PC-3 (cell line): ENCODE measurements around the gene SLC26A11. TPM values are rescaled to one million over a fixed set of nuclear protein-coding genes. Genes with fewer than 3 reads are reported as not detected.

ENCODE experiments used
- ATAC-seq: fragments of 200-7000 bp; cut with Tn5 transposase; 2 replicates; pipeline ENCODE4 v1.9.1; 2020; ENCODE audit warnings: mild to moderate bottlenecking, moderate library complexity
- BruUV-seq: library from RNA; stranded (reverse); fragments of 400-500 nt; replicated peaks from 2 replicates; lab custom pipeline; 2021; lab: Mats Ljungman, UMichigan
- CTCF ChIA-PET: fragments of 300-600 bp; sonication (Branson Sonifier 250); formaldehyde crosslinking; loops from one replicate; lab custom pipeline; 2022; ENCODE audit warnings: antibody characterized with exemption; lab: Charles Lee
- POLR2A ChIA-PET: fragments of 300-600 bp; sonication (Branson Sonifier 250); formaldehyde crosslinking; loops from one replicate; lab custom pipeline; 2022; ENCODE audit warnings: antibody characterized with exemption; ENCODE audit not compliant: unreplicated experiment; lab: Charles Lee
- DNase-seq: peaks from one replicate; pipeline ENCODE4 v3.0.0-alpha.2; 2015
- H2AFZ ChIP-seq: fragments of 300-600 bp; sonication (generic); 2 replicates; pipeline ENCODE4 v1.6.0; 2016; ENCODE audit warnings: antibody characterized with exemption, low read length
- H3F3A ChIP-seq: fragments of 300-600 bp; sonication (generic); one replicate; pipeline ENCODE4 v1.6.0; 2017; ENCODE audit warnings: antibody characterized with exemption, low read length, control low read depth, mild to moderate bottlenecking; ENCODE audit not compliant: unreplicated experiment
- H3K27ac ChIP-seq: fragments of 300-600 bp; sonication (generic); 2 replicates; pipeline ENCODE4 v1.5.1; 2016; ENCODE audit warnings: mild to moderate bottlenecking, low read length
- H3K27me3 ChIP-seq: fragments of 300-600 bp; sonication (generic); 2 replicates; pipeline ENCODE4 v1.6.1; 2016; ENCODE audit warnings: low read length, mixed read lengths
- H3K36me3 ChIP-seq: fragments of 300-600 bp; sonication (generic); 2 replicates; pipeline ENCODE4 v1.6.1; 2016; ENCODE audit warnings: low read depth, mixed run types, low read length, mixed read lengths
- H3K4me1 ChIP-seq: fragments of 300-600 bp; sonication (generic); 2 replicates; pipeline ENCODE4 v1.5.1; 2016; ENCODE audit warnings: low read length; ENCODE audit not compliant: insufficient read depth
- H3K4me2 ChIP-seq: fragments of 300-600 bp; sonication (generic); 2 replicates; pipeline ENCODE4 v1.6.0; 2016; ENCODE audit warnings: low read length
- H3K4me3 ChIP-seq: fragments of 300-600 bp; sonication (generic); 2 replicates; pipeline ENCODE4 v1.5.1; 2016; ENCODE audit warnings: mild to moderate bottlenecking, low read length, mixed read lengths
- H3K79me2 ChIP-seq: fragments of 300-600 bp; sonication (generic); 2 replicates; pipeline ENCODE4 v1.6.1; 2017; ENCODE audit warnings: low read length, mixed read lengths
- H3K9ac ChIP-seq: fragments of 300-600 bp; sonication (generic); 2 replicates; pipeline ENCODE4 v1.6.0; 2016; ENCODE audit warnings: mild to moderate bottlenecking, low read length
- H3K9me2 ChIP-seq: fragments of 300-600 bp; sonication (generic); replicated peaks from 2 replicates; pipeline ENCODE4 v1.6.1; 2016; ENCODE audit warnings: mixed run types, low read length, mixed read lengths
- H3K9me3 ChIP-seq: fragments of 300-600 bp; sonication (generic); 2 replicates; pipeline ENCODE4 v1.6.1; 2016; ENCODE audit warnings: low read length, mixed read lengths
- H4K20me1 ChIP-seq: fragments of 300-600 bp; sonication (generic); 2 replicates; pipeline ENCODE4 v1.6.1; 2016; ENCODE audit warnings: low read length, mixed read lengths
- CTCF ChIP-seq: fragments of 300-600 bp; sonication (generic); conservative IDR thresholded peaks from 2 replicates; pipeline ENCODE4 v1.5.1; 2017; ENCODE audit warnings: antibody characterized with exemption, low read depth, mild to moderate bottlenecking, low read length
- EZH2 ChIP-seq: fragments of 300-600 bp; sonication (generic); IDR thresholded peaks from one replicate; pipeline ENCODE4 v1.6.1; 2017; ENCODE audit warnings: antibody characterized with exemption, mild to moderate bottlenecking, low read length; ENCODE audit not compliant: unreplicated experiment
- EZH2phosphoT487 ChIP-seq: fragments of 300-600 bp; sonication (generic); IDR thresholded peaks from 2 replicates; pipeline ENCODE4 v1.6.1; 2018; ENCODE audit warnings: mild to moderate bottlenecking, antibody characterized with exemption, low read length, borderline replicate concordance
- intact Hi-C: fragments of 100-400 bp; cut with micrococcal nuclease; formaldehyde crosslinking; loops from 2 replicates; pipeline ENCODE4 v1.9.0; 2023
- total RNA-seq: library from RNA; depleted of rRNA; stranded (reverse); fragments of >200 nt; gene quantifications from 2 replicates; pipeline ENCODE4 v1.2.3, GENCODE V29; 2014

SLC26A11 gene
- total RNA-seq, 1 experiment from 2014 or later, result 18.4 TPM

GRCh38 chr17:80209765-80210164 lies 10.5 kb upstream of the SLC26A11 start:
- Histone ChIP-seq H3K4me1 (no peaks in the 10 kb centered on the region), H3K9ac (no peak overlapping the region), H3K79me2 (no peaks in the 10 kb centered on the region), H3K27ac (no peak overlapping the region), H3K4me2 (no peak overlapping the region), H3K4me3 (no peak overlapping the region), H3K36me3 (peaks cover 11% of the 10 kb centered on the region; the same call in 1 of the 2 replicates), H2AFZ (no peak overlapping the region), H3K9me2 (no peaks in the 10 kb centered on the region), H3K27me3 (no peaks in the 10 kb centered on the region), H4K20me1 (no peaks in the 10 kb centered on the region), H3K9me3 (no peaks in the 10 kb centered on the region), H3F3A (no peaks in the 10 kb centered on the region)
- no peak for DNase-seq
- no TSS peak for BruUV-seq
- TF ChIP-seq EZH2phosphoT487 (no peak), CTCF (no peak), EZH2 (no peak)
- POLR2A ChIA-PET, result interaction anchor here (0.7 kb wide), 1 partner anchor 8 kb away, joined by 34 read pairs; no protein-coding TSS in a partner anchor
- CTCF ChIA-PET, result no interaction called here
- ATAC-seq, result no peak
- intact Hi-C loops, result no loop called here

- CTCF ChIA-PET, result no interaction called here
- intact Hi-C loops, result no loop called here
- BruUV-seq, result no TSS peak
These were observed 9.7 kb upstream of the SLC26A11 start for GRCh38 chr17:80210348-80211108.

More at GRCh38 chr17:80210348-80211108, 9.7 kb upstream of the SLC26A11 start:
- no peak overlapping the region for H3K9ac ChIP-seq
- H3K9me3 ChIP-seq, result no peaks in the 10 kb centered on the region
- ATAC-seq (no peak), DNase-seq (no peak)
- peaks cover 11% of the 10 kb centered on the region; the same call in 1 of the 2 replicates for H3K36me3 ChIP-seq
- no peak overlapping the region for H3K4me2 ChIP-seq
- H3F3A ChIP-seq, result no peaks in the 10 kb centered on the region
- no peaks in the 10 kb centered on the region for H3K9me2 ChIP-seq
- H4K20me1 ChIP-seq, result no peaks in the 10 kb centered on the region
- TF ChIP-seq EZH2phosphoT487 (no peak), CTCF (no peak), EZH2 (no peak)
- POLR2A ChIA-PET, result interaction anchor here (0.5 kb wide), 1 partner anchor 119 kb away, joined by 3 read pairs; no protein-coding TSS in a partner anchor
- no peaks in the 10 kb centered on the region for H3K27me3 ChIP-seq
- no peak overlapping the region for H3K27ac ChIP-seq
- H2AFZ ChIP-seq, result no peak overlapping the region
- no peak overlapping the region for H3K4me3 ChIP-seq
- no peaks in the 10 kb centered on the region for H3K4me1 ChIP-seq
- no peaks in the 10 kb centered on the region for H3K79me2 ChIP-seq
